Left ventricle myocardium inferior (tissue), 1 donor: Measurements from ENCODE around the gene MAGI2. TPM values are rescaled to one million over a fixed set of nuclear protein-coding genes. Genes with fewer than 3 reads are reported as not detected.

Experiments
- DNase-seq: peaks from one replicate; pipeline ENCODE4 v3.0.0-alpha.2; 2020
- H3K27ac ChIP-seq: fragments of 200-600 bp; replicated peaks from 2 replicates; pipeline ENCODE4 v1.8.0; 2021
- H3K27me3 ChIP-seq: fragments of 200-600 bp; 2 replicates; pipeline ENCODE4 v1.8.0; 2021; ENCODE audit warnings: low read depth
- H3K36me3 ChIP-seq: fragments of 200-600 bp; 2 replicates; pipeline ENCODE4 v1.8.0; 2021
- H3K4me1 ChIP-seq: fragments of 200-600 bp; 2 replicates; pipeline ENCODE4 v1.8.0; 2021
- H3K4me3 ChIP-seq: fragments of 200-600 bp; 2 replicates; pipeline ENCODE4 v1.8.0; 2021; ENCODE audit warnings: mild to moderate bottlenecking, moderate library complexity
- H3K9me3 ChIP-seq: fragments of 200-600 bp; replicated peaks from 2 replicates; pipeline ENCODE4 v1.8.0; 2021
- CTCF ChIP-seq: fragments of 200-600 bp; IDR thresholded peaks from 2 replicates; pipeline ENCODE4 v1.8.0; 2021; ENCODE audit warnings: antibody characterized with exemption, mild to moderate bottlenecking, borderline replicate concordance
- intact Hi-C: fragments of 100-400 bp; cut with micrococcal nuclease; formaldehyde crosslinking; loops from one replicate; pipeline ENCODE4 v1.11.0; 2022
- total RNA-seq: library from RNA; stranded (reverse); fragmentation: NEBNext Ultra II Directional; extraction: Animal tissue kit (Norgen Biotek cat#: 25700); gene quantifications from one replicate; pipeline ENCODE4 v1.2.1, GENCODE V29; 2021
- donor health status: DM: no; HTN: yes; CAD: no; lungs with severe emphysema.

MAGI2 gene
- total RNA-seq, 1 donor from 2014 or later: 4.5 TPM

DNA sequence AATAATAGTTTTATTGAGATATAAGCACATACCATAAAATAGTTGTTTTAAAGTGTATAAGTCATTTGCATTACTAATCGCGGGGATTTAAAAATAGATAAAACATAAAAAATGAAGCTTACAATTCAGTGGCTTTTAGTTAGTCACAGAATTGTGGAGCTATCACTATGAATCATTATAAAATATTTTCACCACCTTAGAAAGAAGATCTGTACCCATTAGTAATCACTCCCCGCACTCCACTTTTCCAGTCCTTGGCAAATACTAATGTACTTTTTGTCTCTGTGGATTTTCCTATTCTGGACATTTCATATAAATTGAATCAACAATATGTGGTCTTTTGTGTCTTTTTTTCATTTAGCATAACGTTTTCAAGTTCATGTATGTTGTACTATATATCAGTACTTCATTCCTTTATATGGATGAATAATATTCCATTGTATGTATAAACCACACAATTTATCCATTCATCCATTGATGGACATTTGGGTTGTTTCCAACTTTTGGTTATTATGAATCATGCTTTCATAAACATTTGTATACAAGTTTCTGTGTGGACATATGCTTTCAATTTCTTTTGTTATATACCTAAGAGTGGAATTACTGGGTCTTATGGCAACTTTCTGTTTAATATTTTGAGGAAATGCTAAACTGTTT is 162.5 kb downstream of the MAGI2 start:
- Histone ChIP-seq H3K4me1 (no peaks in the 10 kb centered on the region), H3K27me3 (no peaks in the 10 kb centered on the region), H3K9me3 (no peaks in the 10 kb centered on the region), H3K36me3 (no peaks in the 10 kb centered on the region), H3K4me3 (no peak overlapping the region), H3K27ac (no peak overlapping the region)
- DNase-seq: no peak
- intact Hi-C loops: no loop called here
- no peak for TF ChIP-seq CTCF

DNA sequence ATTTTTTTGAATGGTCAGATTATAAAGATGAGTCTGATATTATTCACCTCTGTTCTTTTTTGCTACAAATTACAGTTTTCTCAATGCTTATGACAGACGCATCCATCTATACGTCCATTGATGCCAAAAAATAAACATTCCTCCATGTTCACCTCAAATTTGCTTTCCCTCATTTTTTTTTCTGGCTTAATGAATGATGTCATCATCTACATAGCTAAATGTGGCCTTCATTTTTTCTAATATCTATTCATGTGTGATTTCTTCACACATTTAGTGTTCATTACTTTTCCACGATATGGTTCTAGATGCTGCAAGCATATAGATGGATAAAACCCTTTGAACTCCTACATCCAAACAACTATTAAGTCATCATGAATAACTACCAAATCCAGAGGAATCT is 163.1 kb downstream of the MAGI2 start:
- H3K27me3 ChIP-seq: no peaks in the 10 kb centered on the region
- H3K4me3 ChIP-seq: no peak overlapping the region
- intact Hi-C loops: no loop called here
- no peak overlapping the region for H3K27ac ChIP-seq
- no peaks in the 10 kb centered on the region for H3K9me3 ChIP-seq
- TF ChIP-seq CTCF: no peak
- H3K36me3 ChIP-seq: no peaks in the 10 kb centered on the region
- no peaks in the 10 kb centered on the region for H3K4me1 ChIP-seq
- DNase-seq: no peak

DNA sequence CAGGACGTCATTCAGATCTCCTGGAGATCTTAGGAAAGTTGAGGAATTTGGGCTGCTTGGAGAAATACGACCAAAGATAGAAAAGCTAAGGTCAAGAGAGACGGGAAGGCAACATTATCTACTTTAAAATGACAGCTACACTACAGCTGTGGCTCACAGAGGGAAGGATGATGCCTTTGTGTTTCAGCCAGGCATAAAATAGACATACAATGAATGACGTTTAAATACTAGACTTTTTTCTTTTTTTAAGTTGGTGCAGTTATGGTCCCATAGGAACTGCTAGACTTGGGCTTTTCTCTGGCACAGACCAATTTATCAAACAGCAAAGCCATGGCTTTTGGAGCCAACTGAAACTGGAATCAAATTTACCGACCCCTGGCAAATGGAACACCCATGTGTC is 164.8 kb downstream of the MAGI2 start:
- intact Hi-C loops: no loop called here
- Histone ChIP-seq H3K4me3 (no peak overlapping the region), H3K4me1 (no peaks in the 10 kb centered on the region), H3K36me3 (no peaks in the 10 kb centered on the region), H3K9me3 (no peaks in the 10 kb centered on the region), H3K27me3 (no peaks in the 10 kb centered on the region), H3K27ac (no peak overlapping the region)
- no peak for DNase-seq
- no peak for TF ChIP-seq CTCF

GRCh38 chr7:79287981-79288380 is 165.5 kb downstream of the MAGI2 start:
- intact Hi-C loops: no loop called here
- Histone ChIP-seq H3K4me1 (no peaks in the 10 kb centered on the region), H3K4me3 (no peak overlapping the region), H3K36me3 (no peaks in the 10 kb centered on the region), H3K9me3 (no peaks in the 10 kb centered on the region), H3K27me3 (no peaks in the 10 kb centered on the region), H3K27ac (no peak overlapping the region)
- DNase-seq: no peak
- TF ChIP-seq CTCF: no peak

GRCh38 chr7:79286181-79286580 is 167.3 kb downstream of the MAGI2 start:
- Histone ChIP-seq H3K4me1 (peaks cover 9% of the 10 kb centered on the region), H3K27me3 (no peaks in the 10 kb centered on the region), H3K36me3 (no peaks in the 10 kb centered on the region), H3K4me3 (no peak overlapping the region), H3K27ac (no peak overlapping the region), H3K9me3 (no peaks in the 10 kb centered on the region)
- no peak for DNase-seq
- TF ChIP-seq CTCF: no peak
- intact Hi-C loops: no loop called here
